ENCODE measurements around the gene USP32.

- TF ChIP-seq CTCF (IDR thresholded peaks at IDR 0.05) (no peak), POLR2A (IDR thresholded peaks at IDR 0.05) (no peak)
Observed at GRCh38 chr17:60256174-60256573, 135.8 kb downstream of the USP32 start.
